H9 (cell line): ENCODE data around the gene OGFOD1. TPM values are rescaled to one million over a fixed set of nuclear protein-coding genes. Genes with fewer than 3 reads are reported as not detected.

ENCODE experiments used
- DNase-seq: peaks from one replicate; pipeline ENCODE4 v3.0.0-alpha.2; 2017
- H2AFZ ChIP-seq: one replicate; pipeline ENCODE4 v1.6.1; 2013; ENCODE audit warnings: mild to moderate bottlenecking, low read length, control low read depth, moderate library complexity
- H2AK5ac ChIP-seq: 2 replicates; pipeline ENCODE4 v1.6.1; 2013; ENCODE audit warnings: low read length, control low read depth, mixed read lengths; ENCODE audit not compliant: insufficient read length
- H2BK120ac ChIP-seq: one replicate; pipeline ENCODE4 v1.6.1; 2013; ENCODE audit warnings: low read depth, mild to moderate bottlenecking, low read length, control low read depth, inconsistent platforms; ENCODE audit not compliant: poor library complexity, severe bottlenecking
- H2BK12ac ChIP-seq: 2 replicates; pipeline ENCODE4 v1.6.1; 2013; ENCODE audit warnings: low read length, control low read depth, mixed read lengths, low read depth; ENCODE audit not compliant: insufficient read length
- H2BK15ac ChIP-seq: 2 replicates; pipeline ENCODE4 v1.6.1; 2013; ENCODE audit warnings: low read depth, low read length, control low read depth
- H2BK20ac ChIP-seq: one replicate; pipeline ENCODE4 v1.6.1; 2013; ENCODE audit warnings: low read depth, mild to moderate bottlenecking, low read length, control low read depth, inconsistent platforms; ENCODE audit not compliant: poor library complexity, severe bottlenecking
- H2BK5ac ChIP-seq: 2 replicates; pipeline ENCODE4 v1.6.1; 2013; ENCODE audit warnings: low read length, control low read depth, mixed read lengths; ENCODE audit not compliant: insufficient read length
- H3K14ac ChIP-seq: 2 replicates; pipeline ENCODE4 v1.6.1; 2013; ENCODE audit warnings: low read length, control low read depth; ENCODE audit not compliant: insufficient read depth
- H3K18ac ChIP-seq: 2 replicates; pipeline ENCODE4 v1.6.1; 2013; ENCODE audit warnings: low read depth, mild to moderate bottlenecking, mixed read lengths, low read length, control low read depth; ENCODE audit not compliant: insufficient read length
- H3K23ac ChIP-seq: 2 replicates; pipeline ENCODE4 v1.6.1; 2013; ENCODE audit warnings: low read length, control low read depth, mixed read lengths, low read depth; ENCODE audit not compliant: insufficient read length
- H3K23me2 ChIP-seq: 2 replicates; pipeline ENCODE4 v1.6.1; 2013; ENCODE audit warnings: low read depth, mild to moderate bottlenecking, mixed read lengths, low read length, control low read depth; ENCODE audit not compliant: insufficient read length, poor library complexity, severe bottlenecking
- H3K27ac ChIP-seq: 2 replicates; pipeline ENCODE4 v1.5.1; 2013; ENCODE audit warnings: low read length, control low read depth, mixed read lengths, low read depth; ENCODE audit not compliant: insufficient read length
- H3K27me3 ChIP-seq: 2 replicates; pipeline ENCODE4 v1.6.1; 2013; ENCODE audit warnings: low read length, control low read depth, inconsistent platforms; ENCODE audit not compliant: insufficient read depth
- H3K4ac ChIP-seq: 2 replicates; pipeline ENCODE4 v1.6.1; 2013; ENCODE audit warnings: low read depth, mild to moderate bottlenecking, control low read depth, inconsistent platforms, low read length, moderate library complexity
- H3K4me1 ChIP-seq: 2 replicates; pipeline ENCODE4 v1.6.1; 2013; ENCODE audit warnings: low read length, control low read depth, inconsistent platforms; ENCODE audit not compliant: insufficient read depth
- H3K4me2 ChIP-seq: 2 replicates; pipeline ENCODE4 v1.6.1; 2013; ENCODE audit warnings: low read length, control low read depth, mixed read lengths; ENCODE audit not compliant: insufficient read length, insufficient read depth
- H3K56ac ChIP-seq: 2 replicates; pipeline ENCODE4 v1.6.1; 2013; ENCODE audit warnings: low read depth, mild to moderate bottlenecking, mixed read lengths, low read length, control low read depth; ENCODE audit not compliant: insufficient read length
- H3K79me1 ChIP-seq: 2 replicates; pipeline ENCODE4 v1.6.1; 2013; ENCODE audit warnings: low read depth, mild to moderate bottlenecking, moderate library complexity, low read length, control low read depth, inconsistent platforms; ENCODE audit not compliant: insufficient read depth, poor library complexity, severe bottlenecking
- H3K79me2 ChIP-seq: 2 replicates; pipeline ENCODE4 v1.6.1; 2013; ENCODE audit warnings: low read length, control low read depth, inconsistent platforms; ENCODE audit not compliant: insufficient read depth
- H3K9ac ChIP-seq: 2 replicates; pipeline ENCODE4 v1.6.1; 2013; ENCODE audit warnings: low read length, control low read depth, mixed read lengths; ENCODE audit not compliant: insufficient read length; ENCODE audit errors: extremely low read depth
- H3K9me3 ChIP-seq: one replicate; pipeline ENCODE4 v1.6.1; 2013; ENCODE audit warnings: low read depth, low read length, inconsistent platforms; ENCODE audit not compliant: control insufficient read depth
- H3T11ph ChIP-seq: one replicate; pipeline ENCODE4 v1.6.1; 2013; ENCODE audit warnings: mild to moderate bottlenecking, low read length, control low read depth, inconsistent platforms
- H4K20me1 ChIP-seq: one replicate; pipeline ENCODE4 v1.6.1; 2013; ENCODE audit not compliant: control insufficient read depth, insufficient read length, insufficient read depth
- H4K5ac ChIP-seq: 2 replicates; pipeline ENCODE4 v1.6.1; 2013; ENCODE audit warnings: low read depth, mild to moderate bottlenecking, mixed read lengths, low read length, control low read depth; ENCODE audit not compliant: insufficient read length
- H4K8ac ChIP-seq: replicated peaks from 2 replicates; pipeline ENCODE4 v1.6.1; 2013; ENCODE audit warnings: low read length, control low read depth, mixed read lengths, low read depth; ENCODE audit not compliant: insufficient read length
- H4K91ac ChIP-seq: 2 replicates; pipeline ENCODE4 v1.6.1; 2013; ENCODE audit warnings: low read depth, mild to moderate bottlenecking, moderate library complexity, mixed read lengths, low read length, control low read depth; ENCODE audit not compliant: insufficient read length
- H3K27ac Mint-ChIP-seq, 3 experiments: 2 replicates in 2 of 3; 3 replicates in 1 of 3; pipeline ENCODE4 v1.8.0; 2020 to 2021; ENCODE audit warnings: mixed read lengths in 3 of 3, mild to moderate bottlenecking in 1 of 3, moderate library complexity in 1 of 3
- H3K27me3 Mint-ChIP-seq: 2 replicates; pipeline ENCODE4 v1.8.0; 2021; ENCODE audit warnings: low read depth, mild to moderate bottlenecking, moderate library complexity, mixed read lengths
- H3K36me3 Mint-ChIP-seq, 3 experiments: 2 replicates in 2 of 3; 3 replicates in 1 of 3; pipeline ENCODE4 v1.8.0; 2020 to 2021; ENCODE audit warnings: low read depth in 3 of 3, mixed read lengths in 3 of 3; ENCODE audit not compliant: insufficient read depth in 1 of 3
- H3K4me1 Mint-ChIP-seq, 2 experiments: 2 replicates each; pipeline ENCODE4 v1.8.0; 2020; ENCODE audit warnings: mixed read lengths in 2 of 2
- H3K4me3 Mint-ChIP-seq, 2 experiments: 2 replicates in 1 of 2; 3 replicates in 1 of 2; pipeline ENCODE4 v1.8.0; 2020 to 2021; ENCODE audit warnings: mild to moderate bottlenecking in 2 of 2, mixed read lengths in 2 of 2, moderate library complexity in 1 of 2
- H3K9me3 Mint-ChIP-seq, 2 experiments: 2 replicates in 1 of 2; 3 replicates in 1 of 2; pipeline ENCODE4 v1.8.0; 2020; ENCODE audit warnings: mild to moderate bottlenecking in 2 of 2, mixed read lengths in 2 of 2, moderate library complexity in 1 of 2
- WGBS: extraction: QIAGEN DNeasy Blood & Tissue Kit; methylation state at CpG from one replicate; pipeline ENCODE4 v1.1.7; 2013; ENCODE audit warnings: missing lambda C conversion rate, low lambda C conversion rate, mixed read lengths; ENCODE audit not compliant: insufficient read length; ENCODE audit errors: extremely low coverage; 5-methylcytosine and 5-hydroxymethylcytosine counted together
- total RNA-seq: library from RNA; stranded (reverse); gene quantifications from 2 replicates; pipeline ENCODE4 v1.2.1, GENCODE V29; 2021
- TF ChIP-seq, protein P1 (sequence below): fragments of 200-600 bp; sonication (generic); conservative IDR thresholded peaks from 3 replicates; pipeline ENCODE4 v1.8.0; 2021; ENCODE audit warnings: antibody characterized with exemption, mild to moderate bottlenecking

Gene OGFOD1
- total RNA-seq, 1 experiment from 2014 or later: 66.5 TPM

DNA sequence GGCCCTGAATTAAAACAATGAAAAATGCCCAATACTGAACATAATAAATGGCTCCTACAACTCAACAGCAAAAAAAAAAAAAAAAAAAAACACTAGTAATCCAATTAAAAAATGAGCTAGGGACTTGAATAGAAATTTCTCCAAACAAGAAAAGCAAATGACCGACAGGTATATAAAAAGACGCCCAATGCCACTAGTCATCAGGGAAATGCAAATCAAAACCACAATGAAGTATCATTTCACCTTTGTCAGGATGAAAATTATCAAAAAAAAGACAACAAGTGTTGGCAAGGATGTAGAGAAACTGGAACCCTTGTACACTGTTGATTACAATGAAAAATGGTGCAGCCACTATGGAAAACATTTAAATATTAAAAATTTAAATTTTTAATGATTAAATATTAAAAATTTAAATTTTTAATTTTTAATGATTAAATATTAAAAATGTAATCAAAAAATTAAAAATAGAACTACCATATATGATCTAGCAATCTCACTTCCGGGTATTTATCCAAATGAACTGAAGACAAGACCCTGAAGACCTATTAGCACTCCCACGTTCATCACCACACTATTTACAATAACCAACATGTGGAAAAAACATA, 40.4 kb downstream of the OGFOD1 start:
- no CpG with 5 or more reads among the region's 4 CpGs for WGBS
- H3K14ac ChIP-seq: no peak overlapping the region
- H3K27ac Mint-ChIP-seq: no peak overlapping the region
- H3K36me3 Mint-ChIP-seq: peaks cover 0 to 2% (median 0%) of the 10 kb centered on the region in 3 experiments; a peak in 1 of 7 replicates
- no peak for DNase-seq
- no peaks in the 10 kb centered on the region for H3K4me1 Mint-ChIP-seq
- H4K8ac ChIP-seq: no peak overlapping the region
- no peak overlapping the region for H2AK5ac ChIP-seq
- no peak overlapping the region for H3K4me2 ChIP-seq
- no peaks in the 10 kb centered on the region for H3K27me3 ChIP-seq
- no peak overlapping the region for H3K18ac ChIP-seq
- H4K20me1 ChIP-seq: no peaks in the 10 kb centered on the region
- no peak overlapping the region for H2BK15ac ChIP-seq
- H2BK12ac ChIP-seq: no peak overlapping the region
- H3K4me3 Mint-ChIP-seq: no peak overlapping the region
- H3K79me1 ChIP-seq: no peaks in the 10 kb centered on the region
- no peak overlapping the region for H2BK20ac ChIP-seq
- no peaks in the 10 kb centered on the region for H3K9me3 Mint-ChIP-seq
- no peak overlapping the region for H4K91ac ChIP-seq
- H3K4ac ChIP-seq: no peak overlapping the region
- H3K27me3 Mint-ChIP-seq: no peaks in the 10 kb centered on the region
- H2AFZ ChIP-seq: no peak overlapping the region
- no peak overlapping the region for H2BK5ac ChIP-seq
- H4K5ac ChIP-seq: no peak overlapping the region
- no peak overlapping the region for H3K23ac ChIP-seq
- no peak overlapping the region for H3T11ph ChIP-seq
- no peak overlapping the region for H3K27ac ChIP-seq
- H3K79me2 ChIP-seq: no peaks in the 10 kb centered on the region
- no peaks in the 10 kb centered on the region for H3K23me2 ChIP-seq
- H3K4me1 ChIP-seq: no peaks in the 10 kb centered on the region
- no peak overlapping the region for H3K9ac ChIP-seq
- TF ChIP-seq, protein P1, sequence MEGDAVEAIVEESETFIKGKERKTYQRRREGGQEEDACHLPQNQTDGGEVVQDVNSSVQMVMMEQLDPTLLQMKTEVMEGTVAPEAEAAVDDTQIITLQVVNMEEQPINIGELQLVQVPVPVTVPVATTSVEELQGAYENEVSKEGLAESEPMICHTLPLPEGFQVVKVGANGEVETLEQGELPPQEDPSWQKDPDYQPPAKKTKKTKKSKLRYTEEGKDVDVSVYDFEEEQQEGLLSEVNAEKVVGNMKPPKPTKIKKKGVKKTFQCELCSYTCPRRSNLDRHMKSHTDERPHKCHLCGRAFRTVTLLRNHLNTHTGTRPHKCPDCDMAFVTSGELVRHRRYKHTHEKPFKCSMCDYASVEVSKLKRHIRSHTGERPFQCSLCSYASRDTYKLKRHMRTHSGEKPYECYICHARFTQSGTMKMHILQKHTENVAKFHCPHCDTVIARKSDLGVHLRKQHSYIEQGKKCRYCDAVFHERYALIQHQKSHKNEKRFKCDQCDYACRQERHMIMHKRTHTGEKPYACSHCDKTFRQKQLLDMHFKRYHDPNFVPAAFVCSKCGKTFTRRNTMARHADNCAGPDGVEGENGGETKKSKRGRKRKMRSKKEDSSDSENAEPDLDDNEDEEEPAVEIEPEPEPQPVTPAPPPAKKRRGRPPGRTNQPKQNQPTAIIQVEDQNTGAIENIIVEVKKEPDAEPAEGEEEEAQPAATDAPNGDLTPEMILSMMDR: no peak
- no peak overlapping the region for H3K56ac ChIP-seq
- no peaks in the 10 kb centered on the region for H3K9me3 ChIP-seq
- H2BK120ac ChIP-seq: no peak overlapping the region
